GM15510 (cell line): ENCODE data around the gene GOSR2.

Experiments
- POLR2A ChIP-seq: IDR thresholded peaks from 3 replicates; pipeline ENCODE4 v1.6.1; 2011; ENCODE audit warnings: borderline replicate concordance; ENCODE audit not compliant: insufficient read length; ENCODE audit errors: extremely low read depth

Gene GOSR2

DNA sequence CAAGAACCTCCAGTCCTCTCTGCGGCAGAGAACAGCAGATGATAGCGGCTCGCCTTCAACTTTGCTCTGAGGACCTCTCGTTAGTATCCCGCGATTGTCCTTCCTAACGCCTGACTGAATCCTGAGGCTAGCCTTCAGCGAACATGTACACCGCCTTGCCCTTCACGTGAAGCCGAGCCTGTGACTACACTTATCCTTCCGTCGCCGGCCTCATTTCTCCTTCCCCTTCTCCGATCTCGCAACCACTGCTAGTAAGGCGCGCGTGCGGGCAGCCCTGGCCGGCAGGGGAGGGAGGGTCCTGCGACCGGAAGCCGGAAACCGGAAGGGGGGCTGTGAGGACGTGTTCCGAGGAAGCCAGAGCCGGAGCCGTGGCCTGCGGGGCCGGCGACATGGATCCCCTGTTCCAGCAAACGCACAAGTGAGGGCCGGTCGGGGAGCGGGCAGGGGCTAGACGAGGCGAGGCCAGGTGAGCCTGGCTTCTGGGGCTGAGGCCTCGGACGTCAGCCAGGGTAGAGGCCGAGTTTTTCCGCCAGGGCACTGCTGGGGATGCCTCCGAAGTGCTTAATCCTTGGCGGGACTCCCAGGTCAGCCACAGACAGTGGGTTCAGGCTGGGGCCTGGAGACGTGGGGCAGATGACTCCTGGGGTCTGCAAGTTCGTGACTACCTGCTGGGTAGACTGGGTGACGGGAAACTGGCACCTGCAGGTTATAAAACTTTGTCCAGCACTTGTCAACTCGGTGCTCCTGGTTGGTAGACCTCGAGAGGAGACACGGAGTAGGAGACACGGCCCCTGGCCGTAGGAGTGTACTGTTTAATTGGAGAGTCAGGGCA lies at the start of gene GOSR2:
Gene GOSR2 (plus strand): TSS at position 357 of the 832 bp plus-strand sequence. CDS start 33 bp downstream, at position 390.
- TF ChIP-seq POLR2A = peak; percentile 93

- no peak for TF ChIP-seq POLR2A
These were observed 48.9 kb upstream of the GOSR2 start for GRCh38 chr17:46873941-46874645.

DNA sequence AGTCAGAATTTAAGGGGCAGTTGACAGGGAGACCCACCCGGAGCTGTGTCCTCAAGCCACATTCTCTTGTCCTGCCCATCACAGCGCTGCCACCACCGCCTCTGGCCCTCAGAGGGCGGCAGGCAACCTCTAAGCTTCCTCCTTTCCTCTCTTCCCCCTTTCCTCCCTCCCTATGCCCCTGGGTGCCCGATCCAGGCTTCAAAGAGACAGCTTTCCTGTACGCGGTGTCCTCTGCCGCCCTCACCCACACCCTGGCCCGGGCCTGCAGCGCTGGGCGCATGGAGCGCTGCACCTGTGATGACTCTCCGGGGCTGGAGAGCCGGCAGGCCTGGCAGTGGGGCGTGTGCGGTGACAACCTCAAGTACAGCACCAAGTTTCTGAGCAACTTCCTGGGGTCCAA lies 48.1 kb upstream of the GOSR2 start:
- TF ChIP-seq POLR2A = no peak

- no peak for TF ChIP-seq POLR2A
These were observed 47.1 kb upstream of the GOSR2 start for GRCh38 chr17:46875849-46876352.

GRCh38 chr17:46876353-46876887 lies 46.5 kb upstream of the GOSR2 start:
- TF ChIP-seq POLR2A = no peak

GRCh38 chr17:46876926-46877325 lies 46.0 kb upstream of the GOSR2 start:
- no peak for TF ChIP-seq POLR2A

GRCh38 chr17:46877466-46877865 lies 45.5 kb upstream of the GOSR2 start:
- no peak for TF ChIP-seq POLR2A

DNA sequence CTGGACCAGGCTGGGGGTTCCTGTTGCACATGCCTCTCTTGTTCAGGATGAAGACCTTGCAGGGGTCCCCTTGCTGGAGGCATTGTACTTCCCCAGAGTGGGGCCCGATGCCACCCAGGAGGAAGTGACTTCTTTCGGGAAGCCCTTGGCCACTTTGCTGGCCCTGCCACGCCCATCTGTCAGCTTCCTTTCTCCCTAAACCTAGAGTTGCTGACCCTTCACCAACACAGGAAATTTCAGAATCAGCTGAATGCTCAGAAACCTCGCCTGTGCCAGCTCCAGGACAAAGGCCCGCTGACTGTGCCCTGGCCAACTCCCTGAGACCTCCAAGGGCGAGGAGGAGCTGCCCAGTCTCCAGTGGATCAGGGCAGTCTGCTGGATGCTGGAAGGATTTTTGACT lies 44.9 kb upstream of the GOSR2 start:
- TF ChIP-seq POLR2A = no peak

- no peak for TF ChIP-seq POLR2A
These were observed 43.9 kb upstream of the GOSR2 start for GRCh38 chr17:46879101-46879500.

DNA sequence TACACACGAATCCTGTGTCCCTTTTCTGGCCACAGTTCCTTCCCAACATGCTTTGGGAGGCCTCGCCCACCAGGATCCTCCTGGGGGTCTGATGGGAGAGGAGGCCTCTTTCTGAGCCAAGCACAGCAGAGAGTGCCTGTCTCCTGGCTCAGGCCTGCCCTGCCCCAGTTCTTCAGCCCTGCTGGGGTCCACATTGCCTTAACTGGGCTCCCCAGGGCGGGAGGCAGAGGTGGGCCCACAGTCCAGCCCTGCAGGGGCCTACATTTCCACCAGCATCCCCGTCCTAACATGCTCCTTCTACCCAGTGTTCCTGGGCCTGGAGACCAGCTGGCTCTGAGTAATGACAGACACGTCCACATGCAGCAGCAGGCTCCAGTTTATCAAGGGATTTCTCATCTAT lies 41.9 kb upstream of the GOSR2 start:
- no peak for TF ChIP-seq POLR2A

DNA sequence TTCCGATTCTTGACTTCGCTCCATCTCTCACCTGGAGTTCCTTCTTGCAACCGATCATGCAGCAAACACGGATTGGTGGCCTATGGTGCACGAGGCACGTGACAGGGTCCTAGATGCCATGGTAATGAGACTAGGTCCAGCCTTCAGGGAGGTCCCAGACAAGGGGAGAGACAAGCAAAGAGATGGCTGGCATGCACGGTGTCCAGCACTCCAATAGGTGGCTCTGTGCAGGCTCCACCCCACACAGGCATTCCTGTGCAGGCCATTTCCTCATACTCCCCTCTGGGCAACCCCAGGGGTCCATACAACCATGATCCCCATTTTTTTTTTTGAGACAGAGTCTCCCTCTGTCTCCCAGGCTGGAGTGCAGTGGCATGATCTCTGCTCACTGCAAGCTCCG lies 40.3 kb upstream of the GOSR2 start:
- no peak for TF ChIP-seq POLR2A

- TF ChIP-seq POLR2A = no peak
These were observed 39.0 kb upstream of the GOSR2 start for GRCh38 chr17:46883871-46884520.

DNA sequence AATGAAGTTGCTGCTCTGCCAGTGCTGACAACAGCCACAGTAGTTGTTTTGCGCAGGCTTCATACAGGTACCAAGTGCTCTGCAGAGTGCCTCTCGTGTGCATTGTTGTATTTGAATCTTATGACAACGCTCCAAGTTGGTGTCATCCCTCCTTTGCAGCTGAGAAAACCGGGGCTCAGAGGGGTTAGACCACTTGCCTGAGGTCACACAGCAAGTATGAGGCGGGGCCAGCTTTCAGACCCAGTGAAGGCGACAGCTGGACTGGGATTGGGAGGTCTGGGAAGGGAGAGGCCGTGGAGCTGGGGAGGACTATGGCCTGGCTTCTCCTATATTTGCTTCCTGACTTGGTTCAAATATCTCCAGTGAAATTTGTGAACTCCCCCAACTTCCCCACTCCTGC lies 38.4 kb upstream of the GOSR2 start:
- TF ChIP-seq POLR2A = no peak

DNA sequence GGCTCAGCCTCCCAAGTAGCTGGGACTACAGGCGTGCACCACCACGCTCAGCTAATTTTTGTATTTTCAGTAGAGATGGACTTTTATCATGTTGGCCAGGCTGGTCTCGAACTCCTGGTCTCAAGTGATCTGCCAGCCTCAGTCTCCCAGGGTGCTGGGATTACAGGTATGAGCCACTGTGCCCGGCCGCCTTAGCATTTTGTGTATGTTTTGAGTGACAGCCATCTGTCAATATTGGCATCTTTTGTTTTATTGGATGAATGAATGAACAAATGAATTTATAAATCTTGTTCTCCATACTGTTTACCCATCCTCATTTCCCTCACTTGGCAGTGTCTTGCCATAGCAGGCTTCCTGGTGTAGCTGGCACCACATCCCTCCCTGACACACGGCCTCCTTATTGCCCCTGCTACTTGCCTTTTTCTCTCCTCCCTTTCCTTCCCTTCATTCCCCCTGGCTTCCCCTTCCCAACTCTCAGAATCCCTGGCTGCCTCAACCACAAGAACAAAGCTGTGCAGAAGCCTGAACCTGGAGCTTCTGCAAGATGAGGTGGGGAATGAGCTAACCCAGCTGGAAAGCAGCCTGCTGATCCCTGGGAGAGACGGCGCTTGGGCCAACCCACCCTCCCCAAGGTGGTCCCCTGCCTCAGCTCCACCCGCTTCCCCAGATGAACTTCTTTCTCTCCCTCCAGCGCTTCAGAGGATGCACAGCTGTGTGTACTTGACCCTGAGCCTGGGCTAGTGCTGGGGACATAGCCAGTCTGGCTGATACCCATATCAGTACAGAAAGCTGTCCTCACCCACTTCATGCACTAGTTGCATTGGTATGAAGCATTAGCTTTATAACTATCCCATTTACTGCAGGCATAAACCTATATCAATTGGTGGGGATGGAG lies 37.3 kb upstream of the GOSR2 start:
- TF ChIP-seq POLR2A = no peak
